WTC11 (cell line): ENCODE measurements around the gene VAMP3. TPM values are rescaled to one million over a fixed set of nuclear protein-coding genes. Genes with fewer than 3 reads are reported as not detected.

ENCODE experiments used
- ATF2 ChIP-seq: sonication (generic); formaldehyde crosslinking; IDR thresholded peaks from 2 replicates; pipeline ENCODE4 v1.8.1; 2022; ENCODE audit warnings: low read depth, missing genetic modification reagents, borderline replicate concordance
- ERG ChIP-seq: fragments of 250-450 bp; sonication (Bioruptor Pico); IDR thresholded peaks from 2 replicates; pipeline ENCODE4 v1.8.0; 2021; ENCODE audit warnings: mild to moderate bottlenecking
- NR1H2 ChIP-seq: sonication (generic); formaldehyde crosslinking; IDR thresholded peaks from 2 replicates; pipeline ENCODE4 v1.9.0; 2021; ENCODE audit warnings: mild to moderate bottlenecking, moderate library complexity, missing genetic modification reagents
- RORB ChIP-seq: fragments of 250-450 bp; sonication (Bioruptor Pico); IDR thresholded peaks from 2 replicates; pipeline ENCODE4 v1.9.0; 2021; ENCODE audit warnings: mild to moderate bottlenecking
- STAT6 ChIP-seq: sonication (generic); formaldehyde crosslinking; conservative IDR thresholded peaks from 2 replicates; pipeline ENCODE4 v1.8.1; 2023; ENCODE audit warnings: mild to moderate bottlenecking, low read depth, missing genetic modification reagents, moderate library complexity
- USF1 ChIP-seq: sonication (generic); formaldehyde crosslinking; IDR thresholded peaks from 2 replicates; pipeline ENCODE4 v1.8.0; 2022; ENCODE audit warnings: mild to moderate bottlenecking, missing genetic modification reagents
- total RNA-seq: library from RNA; stranded (reverse); gene quantifications from 3 replicates; pipeline ENCODE4 v1.2.3, GENCODE V29; 2021

VAMP3 gene
- total RNA-seq, 1 experiment from 2014 or later: 40.2 TPM

- TF ChIP-seq ATF2 (no peak), STAT6 (CRISPR knock-in tag) (no peak), USF1 (no peak), NR1H2 (CRISPR knock-in tag) (no peak), ERG (no peak), RORB (CRISPR knock-in tag) (no peak)
Measured at GRCh38 chr1:7827126-7827955, 56.2 kb downstream of the VAMP3 start (continued).

Other genes with a start within 250 kb of the VAMP3 start
- gene PER3, start 13.0 kb downstream of the VAMP3 start, total RNA-seq: 8.5 to 11.1 TPM (median 9.9 TPM) in 3 replicates
- not detected in 3 replicates for gene UTS2, start 81.8 kb downstream of the VAMP3 start, total RNA-seq
- gene TNFRSF9, start 169.5 kb downstream of the VAMP3 start, total RNA-seq: 0.11 to 0.14 TPM in 2 of 3 replicates, not detected in the other
- gene PARK7, start 190.4 kb downstream of the VAMP3 start, total RNA-seq: 337 to 343 TPM (median 340 TPM) in 3 replicates